Type B pancreatic cell (in vitro differentiated cells): ENCODE measurements around the gene VAV2. TPM values are rescaled to one million over a fixed set of nuclear protein-coding genes. Genes with fewer than 3 reads are reported as not detected.
A peak's percentile ranks its signal among the peaks of the same experiment; 100 is the strongest.

ENCODE experiments used
- DNase-seq: peaks from one replicate; pipeline ENCODE4 v3.0.0; 2021; ENCODE audit warnings: mixed read lengths; ENCODE audit not compliant: unreplicated experiment; ENCODE audit errors: extremely low spot score
- H3K27ac Mint-ChIP-seq: 2 replicates; pipeline ENCODE4 v1.8.0; 2021; ENCODE audit warnings: mild to moderate bottlenecking, mixed read lengths
- H3K27me3 Mint-ChIP-seq: 2 replicates; pipeline ENCODE4 v1.8.0; 2021; ENCODE audit warnings: mixed read lengths
- H3K36me3 Mint-ChIP-seq: 2 replicates; pipeline ENCODE4 v1.8.0; 2021; ENCODE audit warnings: mixed read lengths
- H3K4me1 Mint-ChIP-seq: one replicate; pipeline ENCODE4 v1.8.0; 2021; ENCODE audit warnings: mixed read lengths; ENCODE audit not compliant: unreplicated experiment
- H3K4me3 Mint-ChIP-seq: 2 replicates; pipeline ENCODE4 v1.8.0; 2021; ENCODE audit warnings: mild to moderate bottlenecking, mixed read lengths
- H3K9me3 Mint-ChIP-seq: 2 replicates; pipeline ENCODE4 v1.8.0; 2021; ENCODE audit warnings: mixed read lengths
- total RNA-seq: library from RNA; stranded (reverse); gene quantifications from 2 replicates; pipeline ENCODE4 v1.2.1, GENCODE V29; 2021; ENCODE audit warnings: low replicate concordance
- TF ChIP-seq, protein P1 (sequence below): fragments of 200-600 bp; sonication (generic); conservative IDR thresholded peaks from 2 replicates; pipeline ENCODE4 v1.5.0; 2021; ENCODE audit warnings: antibody characterized with exemption, mild to moderate bottlenecking

Gene VAV2
- total RNA-seq, 1 donor from 2014 or later: 39.4 TPM

DNA sequence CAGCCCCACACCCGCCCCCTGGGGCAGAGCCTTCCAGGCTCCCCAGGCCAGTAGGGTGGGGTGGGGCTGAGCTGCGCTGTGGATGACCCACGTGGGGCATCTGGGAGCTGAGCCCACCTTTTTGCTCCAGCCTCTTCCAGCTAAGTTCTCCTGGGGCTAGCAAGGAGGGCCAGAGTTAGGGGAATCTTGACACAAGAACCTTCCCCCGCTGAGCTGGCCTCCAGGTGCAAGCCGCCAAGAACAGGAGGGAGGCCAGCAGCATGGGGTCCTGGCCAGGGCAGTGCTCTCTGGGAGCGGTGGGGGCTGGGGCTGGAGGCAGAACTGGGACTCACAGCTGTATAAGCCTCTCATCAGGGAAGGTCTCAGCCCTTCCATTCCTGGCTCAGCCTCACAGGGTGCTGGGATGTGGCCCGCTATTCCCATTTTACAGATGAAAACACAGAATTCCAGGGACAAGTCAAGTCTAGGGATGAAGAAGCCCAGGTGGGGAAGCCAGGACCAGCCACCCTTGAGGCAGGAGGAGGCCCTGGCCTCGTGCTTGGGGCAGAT, 275.5 kb downstream of the VAV2 start:
- Mint-ChIP-seq H3K4me1 (peaks cover 4% of the 10 kb centered on the region), H3K9me3 (peaks cover 6% of the 10 kb centered on the region), H3K36me3 (no peaks in the 10 kb centered on the region), H3K4me3 (no peak overlapping the region), H3K27ac (no peak overlapping the region), H3K27me3 (no peaks in the 10 kb centered on the region)
- TF ChIP-seq, protein P1, sequence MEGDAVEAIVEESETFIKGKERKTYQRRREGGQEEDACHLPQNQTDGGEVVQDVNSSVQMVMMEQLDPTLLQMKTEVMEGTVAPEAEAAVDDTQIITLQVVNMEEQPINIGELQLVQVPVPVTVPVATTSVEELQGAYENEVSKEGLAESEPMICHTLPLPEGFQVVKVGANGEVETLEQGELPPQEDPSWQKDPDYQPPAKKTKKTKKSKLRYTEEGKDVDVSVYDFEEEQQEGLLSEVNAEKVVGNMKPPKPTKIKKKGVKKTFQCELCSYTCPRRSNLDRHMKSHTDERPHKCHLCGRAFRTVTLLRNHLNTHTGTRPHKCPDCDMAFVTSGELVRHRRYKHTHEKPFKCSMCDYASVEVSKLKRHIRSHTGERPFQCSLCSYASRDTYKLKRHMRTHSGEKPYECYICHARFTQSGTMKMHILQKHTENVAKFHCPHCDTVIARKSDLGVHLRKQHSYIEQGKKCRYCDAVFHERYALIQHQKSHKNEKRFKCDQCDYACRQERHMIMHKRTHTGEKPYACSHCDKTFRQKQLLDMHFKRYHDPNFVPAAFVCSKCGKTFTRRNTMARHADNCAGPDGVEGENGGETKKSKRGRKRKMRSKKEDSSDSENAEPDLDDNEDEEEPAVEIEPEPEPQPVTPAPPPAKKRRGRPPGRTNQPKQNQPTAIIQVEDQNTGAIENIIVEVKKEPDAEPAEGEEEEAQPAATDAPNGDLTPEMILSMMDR: no peak
- no peak for DNase-seq

DNA sequence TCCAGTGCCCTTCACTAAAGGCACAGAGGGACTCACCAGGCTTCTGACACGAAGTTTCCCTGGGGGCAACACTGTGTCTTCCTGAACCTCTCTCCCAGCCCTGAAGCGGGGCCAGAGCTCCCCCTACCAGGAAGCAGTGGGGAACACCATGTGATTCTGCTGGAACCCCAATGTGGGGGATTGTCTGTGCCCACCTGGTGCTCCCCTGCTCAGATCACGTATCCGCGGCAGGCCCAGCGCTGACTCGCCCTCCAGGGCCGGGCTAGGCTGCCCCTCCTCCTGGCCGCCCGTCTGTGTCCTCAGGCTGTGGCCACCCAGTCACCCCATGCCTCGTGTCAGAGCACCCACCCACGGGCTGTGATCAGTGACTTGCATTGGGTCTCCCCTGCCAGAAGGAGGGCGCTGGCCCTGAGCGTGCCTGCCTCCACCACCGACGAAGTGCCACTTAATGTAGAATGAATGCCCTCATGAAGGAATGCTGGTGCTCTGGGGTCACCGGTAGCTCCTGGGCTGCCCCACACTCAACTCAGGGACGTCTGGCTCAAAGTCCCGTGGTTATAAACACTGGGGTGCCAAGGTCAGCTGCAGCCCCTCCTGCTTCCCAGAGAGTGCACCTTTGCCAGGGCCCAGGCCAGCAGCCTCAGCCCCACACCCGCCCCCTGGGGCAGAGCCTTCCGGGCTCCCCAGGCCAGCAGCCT, 276.1 kb downstream of the VAV2 start:
- Mint-ChIP-seq H3K27me3 (no peaks in the 10 kb centered on the region), H3K27ac (no peak overlapping the region), H3K4me3 (no peak overlapping the region), H3K9me3 (peaks cover 6% of the 10 kb centered on the region), H3K4me1 (peaks cover 4% of the 10 kb centered on the region), H3K36me3 (no peaks in the 10 kb centered on the region)
- no peak for DNase-seq
- TF ChIP-seq, protein P1: peak; percentile 61

DNA sequence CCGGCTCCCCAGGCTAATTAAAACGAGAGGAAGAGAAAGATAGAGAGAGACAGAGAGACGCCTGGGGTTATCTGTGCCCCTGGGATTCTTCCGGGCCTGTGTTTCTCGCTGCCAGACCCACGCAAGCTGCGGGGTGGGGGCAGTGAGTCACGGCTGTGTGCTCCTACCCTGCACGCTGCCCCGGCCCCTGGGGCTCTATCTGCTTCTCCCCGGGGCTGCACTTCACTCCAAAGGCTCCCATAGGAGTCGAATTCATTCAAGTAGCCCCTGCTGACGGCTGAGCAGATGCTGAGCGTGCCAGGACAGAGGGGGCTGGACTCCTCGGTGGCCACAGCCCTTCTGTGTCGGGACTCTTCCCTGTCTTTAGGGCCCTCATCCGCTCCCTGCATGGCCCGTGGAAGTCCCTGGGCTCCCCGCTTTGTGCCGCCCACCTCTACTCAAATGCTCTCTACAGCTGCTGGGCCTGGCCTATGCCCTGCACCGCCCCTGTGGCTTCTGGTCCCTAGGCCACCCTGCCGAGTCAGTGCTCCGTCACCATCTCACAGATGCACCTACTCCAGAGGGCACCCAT, 276.7 kb downstream of the VAV2 start:
- Mint-ChIP-seq H3K27me3 (no peaks in the 10 kb centered on the region), H3K4me1 (peaks cover 4% of the 10 kb centered on the region), H3K4me3 (no peak overlapping the region), H3K27ac (no peak overlapping the region), H3K9me3 (peaks cover 2% of the 10 kb centered on the region), H3K36me3 (no peaks in the 10 kb centered on the region)
- DNase-seq: no peak
- TF ChIP-seq, protein P1: no peak

DNA sequence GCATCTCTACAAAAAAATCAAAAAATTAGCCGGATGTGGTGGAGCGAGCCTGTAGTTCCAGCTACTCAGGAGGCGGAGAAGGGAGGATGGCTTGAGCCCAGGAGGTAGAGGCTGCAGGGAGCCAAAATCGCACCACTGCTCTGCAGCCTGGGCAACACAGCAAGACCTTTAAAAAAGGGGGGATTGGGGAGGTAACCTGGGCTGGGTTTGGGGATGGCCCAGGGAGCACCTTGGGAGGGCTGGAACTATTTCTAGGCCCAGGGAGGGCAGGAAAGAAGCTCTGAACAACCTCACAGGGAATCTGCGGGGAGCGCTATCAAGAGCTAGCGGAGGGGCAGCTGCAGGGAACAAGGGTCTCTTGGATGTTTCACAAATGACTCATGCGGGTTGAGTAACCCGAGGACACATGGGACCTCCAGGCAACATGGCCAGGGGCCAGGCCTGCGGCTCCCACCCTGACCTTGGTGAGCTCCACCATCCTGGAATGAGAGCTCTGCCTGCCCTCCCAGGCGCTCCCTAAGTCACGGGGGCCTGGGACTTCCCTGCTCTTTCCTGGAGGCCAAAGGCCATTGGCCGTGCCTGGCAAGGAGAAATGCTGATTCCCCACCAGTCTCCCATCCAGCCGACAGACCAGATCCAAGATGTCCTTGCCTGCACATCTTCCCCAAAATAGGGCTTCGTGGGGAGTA, 277.4 kb downstream of the VAV2 start:
- Mint-ChIP-seq H3K36me3 (no peaks in the 10 kb centered on the region), H3K4me3 (no peak overlapping the region), H3K9me3 (no peaks in the 10 kb centered on the region), H3K27me3 (no peaks in the 10 kb centered on the region), H3K4me1 (peaks cover 4% of the 10 kb centered on the region), H3K27ac (no peak overlapping the region)
- DNase-seq: no peak
- TF ChIP-seq, protein P1: no peak

DNA sequence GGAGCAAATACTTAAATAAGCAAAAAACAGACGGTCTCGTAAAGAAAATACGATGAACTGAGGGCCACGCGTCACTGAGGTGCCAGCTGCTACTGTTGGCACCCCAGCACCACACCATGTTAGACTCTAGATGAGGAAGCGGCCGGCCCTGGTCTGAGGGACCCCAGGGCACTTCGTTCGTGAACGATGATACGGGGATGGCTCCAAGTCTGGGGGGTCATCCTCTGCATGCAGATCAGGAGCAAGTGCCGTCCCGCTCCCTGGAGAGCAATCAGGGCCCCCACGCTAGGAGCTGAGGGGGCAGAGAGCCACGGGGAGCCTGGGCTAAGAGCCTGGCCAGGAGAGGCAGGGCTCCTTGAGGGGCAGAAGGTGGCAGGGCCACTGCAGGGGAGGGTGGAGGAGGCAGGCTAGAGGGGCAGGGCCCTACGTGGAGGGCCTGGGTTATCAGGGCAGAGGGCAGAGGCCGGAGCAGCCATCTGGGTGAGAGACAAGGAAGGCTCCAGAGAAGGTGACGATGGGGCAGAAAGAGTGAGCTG, 278.1 kb downstream of the VAV2 start:
- no peaks in the 10 kb centered on the region for H3K36me3 Mint-ChIP-seq
- no peaks in the 10 kb centered on the region for H3K27me3 Mint-ChIP-seq
- H3K4me3 Mint-ChIP-seq: no peak overlapping the region
- TF ChIP-seq, protein P1: no peak
- H3K9me3 Mint-ChIP-seq: no peaks in the 10 kb centered on the region
- peaks cover 4% of the 10 kb centered on the region for H3K4me1 Mint-ChIP-seq
- H3K27ac Mint-ChIP-seq: no peak overlapping the region
- no peak for DNase-seq
